GM13976 (cell line): Measurements from ENCODE around the gene PTPN4.
"Not testable (repeated sequence)": the region's sequence is repeated elsewhere in the genome, so short reads cannot be mapped to it uniquely, and the experiment has no call there.

Experiments
- DNase-seq: peaks from one replicate; pipeline ENCODE4 v3.0.0; 2012; ENCODE audit warnings: low spot score
- CTCF ChIP-seq: IDR thresholded peaks from 2 replicates; pipeline ENCODE4 v1.5.1; 2012; ENCODE audit warnings: borderline replicate concordance, mild to moderate bottlenecking; ENCODE audit not compliant: insufficient read depth; ENCODE audit errors: extremely low read depth, missing control alignments, control extremely low read depth
- in situ Hi-C: fragments of 300-500 bp; cut with MboI; formaldehyde crosslinking; loops from one replicate; pipeline ENCODE4 v1.12.0; 2022; ENCODE audit warnings: low sequenced_read_pairs, mixed read lengths, inconsistent platforms; ENCODE audit not compliant: unreplicated experiment

PTPN4 gene

GRCh38 chr2:119982506-119982905 lies 222.8 kb downstream of the PTPN4 start:
- in situ Hi-C loops, result no loop called here
- no peak for DNase-seq
- no peak for TF ChIP-seq CTCF

- in situ Hi-C loops, result no loop called here
- no peak for TF ChIP-seq CTCF
- no peak for DNase-seq
These were observed 223.4 kb downstream of the PTPN4 start for GRCh38 chr2:119983108-119983507.

GRCh38 chr2:119996148-119996547 lies 236.4 kb downstream of the PTPN4 start:
- no peak for DNase-seq
- no peak for TF ChIP-seq CTCF
- in situ Hi-C loops, result no loop called here

- in situ Hi-C loops, result not testable (repeated sequence)
These were observed 237.5 kb downstream of the PTPN4 start for GRCh38 chr2:119996896-119997891.

GRCh38 chr2:120001471-120001870 lies 241.7 kb downstream of the PTPN4 start:
- in situ Hi-C loops, result no loop called here
- no peak for DNase-seq

More at GRCh38 chr2:119996896-119997891, 237.5 kb downstream of the PTPN4 start:
- not testable (repeated sequence) for DNase-seq

GRCh38 chr2:120004254-120004653 lies 244.5 kb downstream of the PTPN4 start:
- TF ChIP-seq CTCF, result no peak
- DNase-seq, result no peak
- in situ Hi-C loops, result no loop called here

More at GRCh38 chr2:120001471-120001870, 241.7 kb downstream of the PTPN4 start:
- no peak for TF ChIP-seq CTCF
